Left renal cortex interstitium (tissue), 4 donors: ENCODE data around the gene RCAN2. TPM values are rescaled to one million over a fixed set of nuclear protein-coding genes. Genes with fewer than 3 reads are reported as not detected.
"Not testable (repeated sequence)": the region's sequence is repeated elsewhere in the genome, so short reads cannot be mapped to it uniquely, and the experiment has no call there.

Experiments
- DNase-seq, 4 donors: peaks; one replicate each; pipeline ENCODE4 v3.0.0-alpha.2; 2013; ENCODE audit warnings: low read depth in 4 of 4, low spot score in 2 of 4, missing footprints in 1 of 4
- polyA plus RNA-seq, 4 donors: library from polyadenylated mRNA; unstranded; fragments of 120-200 nt; gene quantifications; one replicate each; pipeline ENCODE4 v1.2.1, GENCODE V29; 2013; ENCODE audit not compliant: insufficient read length in 4 of 4

RCAN2 gene
- polyA plus RNA-seq, 4 donors: 19.9 to 28.9 (median 21.9) TPM

GRCh38 chr6:46393161-46393939 is 97.9 kb downstream of the RCAN2 start:
- DNase-seq: no peak

GRCh38 chr6:46392294-46392693 is 99.0 kb downstream of the RCAN2 start:
- no peak for DNase-seq

- DNase-seq: no peak
Measured at GRCh38 chr6:46390153-46390876, 100.9 kb downstream of the RCAN2 start.

GRCh38 chr6:46387728-46388127 is 103.5 kb downstream of the RCAN2 start:
- not testable (repeated sequence) for DNase-seq

- no peak for DNase-seq
Measured at GRCh38 chr6:46381579-46381978, 109.7 kb downstream of the RCAN2 start.

GRCh38 chr6:46381057-46381456 is 110.2 kb downstream of the RCAN2 start:
- DNase-seq: no peak

GRCh38 chr6:46380152-46380807 is 111.0 kb downstream of the RCAN2 start:
- no peak for DNase-seq

GRCh38 chr6:46378882-46379416 is 112.3 kb downstream of the RCAN2 start:
- DNase-seq: no peak

GRCh38 chr6:46378161-46378881 is 112.9 kb downstream of the RCAN2 start:
- DNase-seq: no peak

- DNase-seq: no peak
Measured at GRCh38 chr6:46377209-46377608, 114.0 kb downstream of the RCAN2 start.

- no peak for DNase-seq
Measured at GRCh38 chr6:46376562-46377061, 114.6 kb downstream of the RCAN2 start.

- no peak for DNase-seq
Measured at GRCh38 chr6:46370622-46371021, 120.6 kb downstream of the RCAN2 start.

GRCh38 chr6:46368169-46368536 is 123.1 kb downstream of the RCAN2 start:
- DNase-seq: no peak

- DNase-seq: peak; percentile 15 to 49 (median 41)
Measured at GRCh38 chr6:46367354-46368168, 123.7 kb downstream of the RCAN2 start.

GRCh38 chr6:46366190-46366900 is 124.9 kb downstream of the RCAN2 start:
- DNase-seq: no peak

- DNase-seq: no peak
Measured at GRCh38 chr6:46357591-46357990, 133.7 kb downstream of the RCAN2 start.

GRCh38 chr6:46356543-46356942 is 134.7 kb downstream of the RCAN2 start:
- DNase-seq: no peak

GRCh38 chr6:46353528-46353927 is 137.7 kb downstream of the RCAN2 start:
- DNase-seq: no peak
